AG09319 (cell line): ENCODE measurements around the gene CEP131.

Experiments
- DNase-seq: peaks from one replicate; pipeline ENCODE4 v3.0.0-alpha.2; 2010; ENCODE audit warnings: low read depth; ENCODE audit errors: extremely low read depth
- TF ChIP-seq, protein P1 (sequence below): IDR thresholded peaks from 2 replicates; pipeline ENCODE4 v1.5.1; 2011; ENCODE audit warnings: low read depth, mild to moderate bottlenecking, inconsistent platforms, low read length, moderate library complexity

CEP131 gene

DNA sequence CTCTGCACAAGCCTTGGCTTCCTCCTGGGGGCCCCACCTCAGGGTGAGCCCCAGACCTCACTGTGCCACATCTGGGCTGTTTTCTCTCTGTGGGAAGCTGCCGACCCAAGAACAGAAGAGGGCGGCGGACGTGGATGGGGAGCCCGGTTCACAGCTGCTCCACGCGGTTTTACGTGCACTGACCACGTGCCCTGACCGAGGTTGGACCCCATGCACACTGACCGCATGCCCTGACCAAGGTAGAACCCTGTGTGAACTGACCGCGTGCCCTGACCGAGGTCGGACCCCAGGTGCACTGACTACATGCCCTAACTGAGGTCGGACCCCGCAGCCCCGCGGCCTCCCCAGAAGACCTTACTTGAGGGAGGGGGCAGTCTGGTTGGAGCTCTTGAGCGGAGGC, 19.6 kb downstream of the CEP131 start:
- TF ChIP-seq, protein P1, sequence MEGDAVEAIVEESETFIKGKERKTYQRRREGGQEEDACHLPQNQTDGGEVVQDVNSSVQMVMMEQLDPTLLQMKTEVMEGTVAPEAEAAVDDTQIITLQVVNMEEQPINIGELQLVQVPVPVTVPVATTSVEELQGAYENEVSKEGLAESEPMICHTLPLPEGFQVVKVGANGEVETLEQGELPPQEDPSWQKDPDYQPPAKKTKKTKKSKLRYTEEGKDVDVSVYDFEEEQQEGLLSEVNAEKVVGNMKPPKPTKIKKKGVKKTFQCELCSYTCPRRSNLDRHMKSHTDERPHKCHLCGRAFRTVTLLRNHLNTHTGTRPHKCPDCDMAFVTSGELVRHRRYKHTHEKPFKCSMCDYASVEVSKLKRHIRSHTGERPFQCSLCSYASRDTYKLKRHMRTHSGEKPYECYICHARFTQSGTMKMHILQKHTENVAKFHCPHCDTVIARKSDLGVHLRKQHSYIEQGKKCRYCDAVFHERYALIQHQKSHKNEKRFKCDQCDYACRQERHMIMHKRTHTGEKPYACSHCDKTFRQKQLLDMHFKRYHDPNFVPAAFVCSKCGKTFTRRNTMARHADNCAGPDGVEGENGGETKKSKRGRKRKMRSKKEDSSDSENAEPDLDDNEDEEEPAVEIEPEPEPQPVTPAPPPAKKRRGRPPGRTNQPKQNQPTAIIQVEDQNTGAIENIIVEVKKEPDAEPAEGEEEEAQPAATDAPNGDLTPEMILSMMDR: no peak
- DNase-seq: no peak

DNA sequence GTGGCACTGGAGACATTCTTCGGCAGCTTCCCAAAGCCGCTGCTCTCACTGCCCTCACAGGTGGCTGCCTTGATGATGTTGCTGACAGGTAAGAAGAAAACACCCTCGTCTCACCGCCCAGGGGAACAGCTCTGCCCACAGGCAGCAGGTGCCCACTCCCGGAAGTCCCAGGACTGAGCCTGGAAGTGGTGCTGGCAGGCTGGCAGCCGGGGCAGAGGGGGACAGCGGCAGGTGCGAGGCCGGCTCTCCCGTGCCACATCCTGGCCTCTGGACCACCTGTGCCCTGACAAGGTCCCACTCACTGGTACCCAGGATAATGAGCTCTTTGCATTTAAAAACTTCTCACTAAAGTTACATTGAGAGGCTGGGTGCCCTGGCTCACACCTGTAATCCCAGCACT, 20.4 kb downstream of the CEP131 start:
- no peak for DNase-seq
- TF ChIP-seq, protein P1: no peak

DNA sequence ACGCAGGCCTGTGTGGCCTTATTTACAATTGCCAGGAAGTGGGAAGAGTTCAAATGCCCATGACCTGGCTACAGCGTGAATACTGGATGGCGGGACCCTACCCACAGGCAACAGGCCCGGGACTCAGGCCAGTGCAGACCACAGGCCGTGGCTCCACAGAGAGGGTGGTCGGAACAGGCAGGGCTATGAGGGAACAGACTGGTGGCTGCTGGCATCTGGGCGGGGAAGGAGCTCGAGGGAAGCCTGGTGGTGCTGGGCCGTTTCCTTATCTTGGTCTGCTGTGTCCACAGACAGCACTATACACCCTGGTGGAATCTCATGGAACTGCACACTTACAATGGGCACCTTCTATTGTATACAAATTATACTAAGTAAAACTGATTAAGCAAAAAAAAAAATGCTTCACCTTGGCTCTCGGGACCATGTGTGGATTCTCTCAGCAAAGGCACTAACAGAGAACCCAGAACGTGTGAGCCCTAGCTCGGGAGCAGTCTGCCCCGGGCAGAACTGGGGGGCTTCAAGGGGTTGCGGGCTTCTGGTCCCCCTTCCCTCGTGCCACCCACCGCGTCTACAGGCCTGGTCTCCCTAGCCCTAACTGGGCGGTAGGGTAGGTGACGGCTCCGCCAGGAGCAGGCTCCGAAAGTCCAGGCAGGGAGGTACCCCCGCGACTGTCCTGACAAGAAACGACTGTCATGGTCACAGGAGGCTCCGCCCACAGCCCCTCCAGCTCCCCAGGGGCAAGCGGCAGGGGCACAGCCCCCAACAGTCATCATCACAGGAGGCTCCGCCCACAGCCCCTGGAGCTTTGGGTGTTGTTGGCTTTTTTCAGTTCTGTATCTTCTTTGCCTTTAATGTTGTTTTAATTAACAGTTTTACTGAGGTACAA, 21.8 kb downstream of the CEP131 start:
- TF ChIP-seq, protein P1: peak; percentile 56
- DNase-seq: peak; percentile 44

DNA sequence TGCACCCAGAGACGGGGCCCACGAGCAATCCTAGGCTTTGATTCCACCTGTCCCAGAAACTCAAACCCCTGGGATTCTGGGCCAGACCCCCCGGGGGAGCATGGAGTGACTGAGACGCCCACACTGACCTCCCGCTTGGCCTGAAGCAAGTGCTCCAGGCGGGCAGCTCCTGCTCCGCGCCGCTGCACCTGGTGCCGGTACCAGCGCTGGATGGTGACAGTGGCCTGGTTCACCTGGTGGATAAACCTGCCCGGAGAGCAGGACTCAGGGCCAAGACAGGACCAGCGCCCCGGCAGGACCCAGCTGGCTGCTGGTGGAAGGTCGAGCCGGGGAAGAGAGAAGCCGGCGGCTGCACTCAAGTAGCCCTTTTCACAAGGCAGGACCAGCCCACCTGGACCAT, 22.6 kb downstream of the CEP131 start:
- TF ChIP-seq, protein P1: no peak
- DNase-seq: no peak

DNA sequence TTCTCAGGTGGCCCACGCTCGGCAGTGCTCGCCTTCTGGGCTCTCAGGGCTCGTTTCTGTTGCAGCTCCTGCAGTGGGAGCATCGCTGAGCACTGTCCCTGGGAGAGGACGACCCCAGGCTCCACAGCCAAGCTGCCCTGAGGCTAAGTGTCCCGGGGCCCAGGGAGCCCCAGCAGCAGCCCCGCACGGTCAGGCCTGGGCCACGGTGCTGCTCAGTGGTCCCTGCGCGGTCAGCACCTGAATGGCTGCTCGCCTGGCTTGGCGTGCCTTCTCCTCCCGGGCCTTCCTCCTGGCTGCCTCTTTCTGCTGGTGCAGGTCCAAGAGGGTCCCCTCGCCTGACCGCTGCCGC, 23.3 kb downstream of the CEP131 start:
- TF ChIP-seq, protein P1: no peak
- no peak for DNase-seq

DNA sequence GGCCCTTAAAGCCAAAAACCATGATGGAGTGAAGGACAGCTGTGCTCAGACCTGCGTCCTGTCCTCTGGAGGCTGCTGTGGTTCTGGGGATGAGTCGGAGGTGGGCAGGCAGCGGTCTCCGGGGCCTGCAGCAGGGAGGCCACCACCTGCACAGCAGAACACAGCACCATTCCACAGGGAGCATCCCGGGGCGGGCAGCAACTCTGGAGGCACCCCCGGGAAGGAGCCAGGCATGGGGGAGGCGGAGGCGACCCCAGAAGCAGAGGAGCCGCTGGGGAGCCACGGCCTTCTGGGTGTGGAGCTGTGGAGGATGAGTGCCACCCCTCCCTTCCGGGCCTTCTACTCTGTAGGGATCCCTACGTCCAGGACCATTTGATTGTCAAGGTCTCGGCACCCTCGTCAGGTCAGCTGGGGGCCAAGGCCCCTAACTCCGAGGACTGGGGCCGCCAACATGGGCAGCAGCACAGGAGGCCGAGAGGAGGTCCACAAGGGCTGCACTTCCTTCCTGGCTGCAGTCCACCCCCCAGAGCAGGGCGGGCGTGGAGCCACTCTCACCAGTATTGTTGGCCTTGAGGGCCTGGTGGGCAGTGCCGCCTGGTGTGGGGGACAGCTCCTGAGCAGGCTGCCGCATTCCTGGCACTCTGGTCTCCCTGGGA, 23.8 kb downstream of the CEP131 start:
- TF ChIP-seq, protein P1: no peak
- DNase-seq: no peak

DNA sequence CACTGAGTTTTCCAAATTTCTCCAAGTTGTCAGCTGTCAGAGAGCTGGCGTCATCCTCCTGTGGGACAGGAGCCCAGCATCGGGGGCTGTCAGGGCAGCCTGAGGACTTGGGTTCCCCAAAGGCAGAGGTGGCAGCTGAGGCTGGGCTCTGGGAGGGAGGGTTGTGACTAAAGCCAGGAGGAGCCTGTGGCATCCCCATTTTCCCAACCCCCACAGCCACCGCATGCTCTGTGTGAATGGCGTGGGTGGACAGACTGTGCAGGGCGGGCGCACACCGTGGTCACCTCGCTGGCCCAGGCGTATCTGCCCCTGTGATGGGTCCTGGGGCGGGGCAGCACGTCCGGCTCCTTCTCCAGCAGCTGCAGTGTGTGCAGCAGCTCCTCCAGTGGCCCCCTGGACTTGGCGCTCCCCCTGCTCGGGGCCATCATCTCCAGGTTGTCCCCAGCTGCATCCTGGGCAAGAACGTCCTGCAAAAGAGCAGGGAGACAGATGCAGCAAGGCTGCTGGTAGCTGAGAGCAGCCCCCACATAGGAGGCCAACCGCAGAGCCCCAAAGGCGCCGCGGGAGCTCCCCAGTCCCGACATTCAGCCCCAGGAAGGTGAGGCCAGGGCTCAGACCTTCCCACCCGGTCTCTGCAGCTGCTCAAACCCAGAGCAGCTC, 24.8 kb downstream of the CEP131 start:
- DNase-seq: no peak
- TF ChIP-seq, protein P1: no peak
